GM21367 (cell line): ENCODE results near the gene VPS16.

Experiments used
- ATAC-seq: cut with Tn5 transposase; IDR thresholded peaks from one replicate; pipeline ENCODE4 v1.9.1; 2021; ENCODE audit not compliant: unreplicated experiment

The VPS16 gene

GRCh38 chr20:2840138-2840966 is at the start of gene VPS16, which contains the start of gene PCED1A:
Gene VPS16 (plus strand): TSS chr20:2840745. CDS start chr20:2840775, 30 bp downstream.
Gene PCED1A (minus strand): TSS chr20:2840655. CDS start chr20:2839912, 743 bp downstream.
- peak; percentile 93 for ATAC-seq

- ATAC-seq: no peak
Observed at GRCh38 chr20:2793471-2793870, 47.1 kb upstream of the VPS16 start.

GRCh38 chr20:2794202-2794748 is 46.3 kb upstream of the VPS16 start:
- ATAC-seq: no peak

- no peak for ATAC-seq
Observed at GRCh38 chr20:2794866-2795447, 45.6 kb upstream of the VPS16 start.

GRCh38 chr20:2795451-2795850 is 45.1 kb upstream of the VPS16 start:
- no peak for ATAC-seq

GRCh38 chr20:2796011-2796660 is 44.4 kb upstream of the VPS16 start:
- no peak for ATAC-seq

GRCh38 chr20:2797136-2797983 is 43.2 kb upstream of the VPS16 start:
- ATAC-seq: no peak

- ATAC-seq: no peak
Observed at GRCh38 chr20:2798095-2798805, 42.3 kb upstream of the VPS16 start.

- no peak for ATAC-seq
Observed at GRCh38 chr20:2798814-2799213, 41.7 kb upstream of the VPS16 start.

- no peak for ATAC-seq
Observed at GRCh38 chr20:2799271-2799670, 41.3 kb upstream of the VPS16 start.

- ATAC-seq: no peak
Observed at GRCh38 chr20:2799688-2800520, 40.6 kb upstream of the VPS16 start.

- ATAC-seq: no peak
Observed at GRCh38 chr20:2800521-2801285, 39.8 kb upstream of the VPS16 start, which contains the start of gene CPXM1. Gene CPXM1 (minus strand): TSS chr20:2800627. CDS start chr20:2800572, 55 bp downstream.

- no peak for ATAC-seq
Observed at GRCh38 chr20:2801286-2801728, 39.2 kb upstream of the VPS16 start.

GRCh38 chr20:2804041-2804828 is 36.3 kb upstream of the VPS16 start:
- no peak for ATAC-seq

GRCh38 chr20:2804852-2805688 is 35.5 kb upstream of the VPS16 start:
- ATAC-seq: no peak

- ATAC-seq: no peak
Observed at GRCh38 chr20:2805689-2806350, 34.7 kb upstream of the VPS16 start.
